DND-41 (cell line): Measurements from ENCODE around the gene CACNA1D.
"Not testable (repeated sequence)": the region's sequence is repeated elsewhere in the genome, so short reads cannot be mapped to it uniquely, and the experiment has no call there.

Experiments used
- ATAC-seq: fragments of 200-7000 bp; cut with Tn5 transposase; 3 replicates; pipeline ENCODE4 v1.9.1; 2021; ENCODE audit warnings: low read depth; ENCODE audit not compliant: insufficient read depth
- DNase-seq: peaks from one replicate; pipeline ENCODE4 v3.0.0-alpha.2; 2020
- H2AFZ ChIP-seq: 2 replicates; pipeline ENCODE4 v1.6.0; 2012; ENCODE audit warnings: low read depth, low read length
- H3K27ac ChIP-seq: 2 replicates; pipeline ENCODE4 v1.5.1; 2012; ENCODE audit warnings: low read length, inconsistent platforms
- H3K27me3 ChIP-seq: fragments of 200-600 bp; sonication (generic); 2 replicates; pipeline ENCODE4 v1.6.0; 2012; ENCODE audit warnings: low read length, mild to moderate bottlenecking, inconsistent platforms; ENCODE audit not compliant: insufficient read depth, poor library complexity
- H3K36me3 ChIP-seq: 2 replicates; pipeline ENCODE4 v1.5.1; 2012; ENCODE audit warnings: low read length, inconsistent platforms; ENCODE audit not compliant: insufficient read depth
- H3K4me1 ChIP-seq: 2 replicates; pipeline ENCODE4 v1.5.1; 2012; ENCODE audit warnings: mild to moderate bottlenecking, low read length; ENCODE audit not compliant: insufficient read depth
- H3K4me2 ChIP-seq: 2 replicates; pipeline ENCODE4 v1.6.0; 2012; ENCODE audit warnings: mild to moderate bottlenecking, moderate library complexity, low read length, inconsistent platforms; ENCODE audit not compliant: insufficient read depth
- H3K4me3 ChIP-seq, 2 experiments: fragments of 200-600 bp in 1 of 2; shearing (Covaris generic) in 1 of 2; 2 replicates each; pipeline ENCODE4 v1.5.1; 2012 to 2016; ENCODE audit warnings: inconsistent platforms in 2 of 2, low read length in 2 of 2, mild to moderate bottlenecking in 2 of 2, low read depth in 1 of 2, moderate library complexity in 1 of 2
- H3K79me2 ChIP-seq: 2 replicates; pipeline ENCODE4 v1.6.0; 2012; ENCODE audit warnings: low read length, inconsistent platforms; ENCODE audit not compliant: insufficient read depth
- H3K9ac ChIP-seq: 2 replicates; pipeline ENCODE4 v1.6.0; 2012; ENCODE audit warnings: low read depth, mild to moderate bottlenecking, inconsistent platforms, low read length, moderate library complexity
- H3K9me3 ChIP-seq: 2 replicates; pipeline ENCODE4 v1.5.1; 2012; ENCODE audit warnings: low read length, moderate library complexity, mild to moderate bottlenecking, inconsistent platforms; ENCODE audit not compliant: insufficient read depth, severe bottlenecking
- H4K20me1 ChIP-seq: 2 replicates; pipeline ENCODE4 v1.6.0; 2012; ENCODE audit warnings: low read length; ENCODE audit not compliant: insufficient read depth
- EZH2 ChIP-seq: IDR thresholded peaks from 3 replicates; pipeline ENCODE4 v1.6.1; 2012; ENCODE audit warnings: borderline replicate concordance, low read depth, mild to moderate bottlenecking, moderate library complexity, low read length, inconsistent platforms; ENCODE audit not compliant: severe bottlenecking
- TF ChIP-seq, protein P1 (sequence below): IDR thresholded peaks from 2 replicates; pipeline ENCODE4 v1.5.1; 2012; ENCODE audit warnings: borderline replicate concordance, low read length, moderate library complexity, mild to moderate bottlenecking; ENCODE audit not compliant: poor library complexity, severe bottlenecking; ENCODE audit errors: extremely low read depth

The CACNA1D gene

DNA sequence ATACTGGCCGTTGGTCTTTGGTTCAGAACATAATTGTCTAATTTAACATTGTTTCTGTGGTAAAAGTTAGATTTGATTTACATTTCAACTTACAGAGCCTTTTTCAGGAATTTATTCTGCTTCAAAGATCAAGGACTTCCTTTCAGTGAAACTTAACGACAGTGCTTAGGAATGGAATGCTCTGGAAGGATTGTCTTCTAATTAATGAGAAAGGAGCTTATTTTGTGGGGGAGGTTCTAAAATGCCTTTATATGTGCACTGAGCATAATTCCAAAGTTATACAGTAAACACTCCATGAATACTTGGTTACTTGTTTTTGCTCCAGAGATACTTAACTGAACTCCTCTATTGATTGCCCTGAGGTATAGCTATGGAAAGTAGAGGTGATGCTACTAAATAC lies 75.7 kb downstream of the CACNA1D start:
- no peak overlapping the region for H3K9ac ChIP-seq
- H4K20me1 ChIP-seq: no peaks in the 10 kb centered on the region
- H3K36me3 ChIP-seq: no peaks in the 10 kb centered on the region
- no peak overlapping the region for H2AFZ ChIP-seq
- no peak for TF ChIP-seq EZH2
- TF ChIP-seq, protein P1, sequence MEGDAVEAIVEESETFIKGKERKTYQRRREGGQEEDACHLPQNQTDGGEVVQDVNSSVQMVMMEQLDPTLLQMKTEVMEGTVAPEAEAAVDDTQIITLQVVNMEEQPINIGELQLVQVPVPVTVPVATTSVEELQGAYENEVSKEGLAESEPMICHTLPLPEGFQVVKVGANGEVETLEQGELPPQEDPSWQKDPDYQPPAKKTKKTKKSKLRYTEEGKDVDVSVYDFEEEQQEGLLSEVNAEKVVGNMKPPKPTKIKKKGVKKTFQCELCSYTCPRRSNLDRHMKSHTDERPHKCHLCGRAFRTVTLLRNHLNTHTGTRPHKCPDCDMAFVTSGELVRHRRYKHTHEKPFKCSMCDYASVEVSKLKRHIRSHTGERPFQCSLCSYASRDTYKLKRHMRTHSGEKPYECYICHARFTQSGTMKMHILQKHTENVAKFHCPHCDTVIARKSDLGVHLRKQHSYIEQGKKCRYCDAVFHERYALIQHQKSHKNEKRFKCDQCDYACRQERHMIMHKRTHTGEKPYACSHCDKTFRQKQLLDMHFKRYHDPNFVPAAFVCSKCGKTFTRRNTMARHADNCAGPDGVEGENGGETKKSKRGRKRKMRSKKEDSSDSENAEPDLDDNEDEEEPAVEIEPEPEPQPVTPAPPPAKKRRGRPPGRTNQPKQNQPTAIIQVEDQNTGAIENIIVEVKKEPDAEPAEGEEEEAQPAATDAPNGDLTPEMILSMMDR: no peak
- no peaks in the 10 kb centered on the region for H3K79me2 ChIP-seq
- no peaks in the 10 kb centered on the region for H3K9me3 ChIP-seq
- H3K4me2 ChIP-seq: no peak overlapping the region
- no peak for ATAC-seq
- H3K4me1 ChIP-seq: no peaks in the 10 kb centered on the region
- no peak overlapping the region for H3K27ac ChIP-seq
- H3K27me3 ChIP-seq: peaks cover 15% of the 10 kb centered on the region
- no peak for DNase-seq
- H3K4me3 ChIP-seq: no peak overlapping the region

- ATAC-seq (no peak), DNase-seq (no peak)
- H3K36me3 ChIP-seq: no peaks in the 10 kb centered on the region
- peaks cover 15% of the 10 kb centered on the region for H3K27me3 ChIP-seq
- no peaks in the 10 kb centered on the region for H3K9me3 ChIP-seq
- TF ChIP-seq EZH2: no peak
- TF ChIP-seq, protein P1: no peak
- H2AFZ ChIP-seq: no peak overlapping the region
- no peaks in the 10 kb centered on the region for H3K4me1 ChIP-seq
- no peak overlapping the region for H3K4me2 ChIP-seq
- no peaks in the 10 kb centered on the region for H4K20me1 ChIP-seq
- H3K27ac ChIP-seq: no peak overlapping the region
- no peaks in the 10 kb centered on the region for H3K79me2 ChIP-seq
- H3K9ac ChIP-seq: no peak overlapping the region
- H3K4me3 ChIP-seq: no peak overlapping the region
Observed at GRCh38 chr3:53570709-53571108, 76.3 kb downstream of the CACNA1D start.

DNA sequence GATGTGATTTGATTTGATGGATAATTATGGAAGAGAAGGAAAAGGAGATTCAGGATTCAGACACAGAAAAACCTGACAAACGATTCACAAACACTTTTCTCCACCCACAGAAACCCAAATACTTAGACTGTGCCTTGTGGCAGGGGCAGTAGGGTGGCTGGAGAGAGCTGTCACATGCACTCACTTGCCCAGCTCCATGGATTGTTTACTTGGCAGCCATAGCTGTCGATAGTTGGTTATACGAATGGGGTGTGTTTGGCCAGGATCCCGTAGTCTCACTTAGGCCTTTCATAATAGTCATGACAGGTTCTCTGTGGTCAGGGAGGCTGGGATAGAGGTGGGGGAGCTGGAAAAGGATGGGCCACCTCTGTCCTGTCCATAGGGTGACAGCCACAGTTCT lies 76.9 kb downstream of the CACNA1D start:
- Histone ChIP-seq H3K4me2 (no peak overlapping the region), H2AFZ (no peak overlapping the region), H3K36me3 (no peaks in the 10 kb centered on the region), H3K27ac (no peak overlapping the region), H3K4me1 (no peaks in the 10 kb centered on the region), H3K9ac (no peak overlapping the region), H3K79me2 (no peaks in the 10 kb centered on the region), H3K9me3 (no peaks in the 10 kb centered on the region), H3K4me3 (no peak overlapping the region), H3K27me3 (peaks cover 15% of the 10 kb centered on the region), H4K20me1 (no peaks in the 10 kb centered on the region)
- DNase-seq (no peak), ATAC-seq (no peak)
- TF ChIP-seq EZH2: no peak
- TF ChIP-seq, protein P1: no peak

DNA sequence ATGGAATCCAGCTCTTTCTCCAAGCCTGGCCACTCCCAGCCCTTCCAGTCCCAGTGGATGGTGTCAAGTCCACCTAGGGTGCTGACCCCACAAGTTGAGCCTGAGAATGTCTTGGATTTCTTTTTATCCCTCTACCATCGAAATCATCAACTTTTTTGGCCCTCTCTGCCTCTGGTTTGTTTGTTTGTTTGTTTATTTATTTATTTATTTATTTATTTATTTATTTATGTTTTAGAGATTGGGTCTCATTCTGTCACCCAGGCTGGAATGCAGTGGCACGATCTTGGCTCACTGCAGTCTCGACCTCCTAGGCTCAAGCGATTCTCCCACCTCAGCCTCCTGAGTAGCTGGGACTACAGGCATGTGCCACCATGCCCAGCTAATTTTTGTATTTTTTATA lies 77.8 kb downstream of the CACNA1D start:
- H3K27me3 ChIP-seq: peaks cover 15% of the 10 kb centered on the region
- not testable (repeated sequence) for H3K4me3 ChIP-seq, H3K27ac ChIP-seq, H2AFZ ChIP-seq, DNase-seq, H4K20me1 ChIP-seq, ATAC-seq, H3K79me2 ChIP-seq, H3K4me2 ChIP-seq, H3K9me3 ChIP-seq, H3K4me1 ChIP-seq, H3K36me3 ChIP-seq, H3K9ac ChIP-seq
